ENCODE data around the gene KCTD10.
"Not testable (repeated sequence)": the region's sequence is repeated elsewhere in the genome, so short reads cannot be mapped to it uniquely, and the experiment has no call there.

KCTD10 gene

DNA sequence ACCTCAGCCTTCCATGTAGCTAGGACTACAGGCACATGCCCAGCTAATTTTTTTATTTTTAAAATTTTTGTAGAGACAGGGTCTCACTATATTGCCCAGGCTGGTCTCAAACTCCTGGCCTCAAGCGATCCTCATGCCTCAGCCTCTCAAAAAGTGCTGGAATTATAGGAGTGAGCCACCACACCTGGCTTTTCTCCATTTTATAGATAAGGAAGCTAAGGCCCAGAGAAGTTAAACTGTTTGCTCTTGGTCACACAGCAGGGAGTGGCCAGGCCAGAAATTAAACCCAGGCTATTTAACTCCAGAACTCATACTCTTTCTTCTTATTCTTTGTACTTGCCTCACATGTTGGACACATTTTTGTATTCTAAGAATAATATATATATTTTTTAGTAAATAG is 16.8 kb upstream of the KCTD10 start:
- no peak for DNase-seq

DNA sequence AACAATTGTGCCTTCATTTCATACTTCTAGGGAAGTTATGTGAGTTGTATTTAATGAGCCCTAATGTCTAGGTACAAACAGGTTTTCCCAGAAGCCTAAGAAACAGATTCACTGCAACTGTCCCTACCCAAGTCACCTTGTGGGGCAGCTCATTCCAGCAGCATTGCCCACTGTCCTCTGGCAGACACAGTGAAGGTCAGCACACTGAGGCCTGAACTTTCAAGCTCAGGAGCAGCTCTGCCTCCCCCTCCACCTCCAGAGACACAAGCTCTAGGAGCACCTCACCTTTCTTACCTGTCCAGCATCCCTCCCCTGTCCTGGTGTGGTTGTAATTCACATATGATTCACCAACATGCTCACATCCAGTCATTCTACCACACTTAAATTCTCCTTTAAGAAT is 16.0 kb upstream of the KCTD10 start:
- DNase-seq: no peak

DNA sequence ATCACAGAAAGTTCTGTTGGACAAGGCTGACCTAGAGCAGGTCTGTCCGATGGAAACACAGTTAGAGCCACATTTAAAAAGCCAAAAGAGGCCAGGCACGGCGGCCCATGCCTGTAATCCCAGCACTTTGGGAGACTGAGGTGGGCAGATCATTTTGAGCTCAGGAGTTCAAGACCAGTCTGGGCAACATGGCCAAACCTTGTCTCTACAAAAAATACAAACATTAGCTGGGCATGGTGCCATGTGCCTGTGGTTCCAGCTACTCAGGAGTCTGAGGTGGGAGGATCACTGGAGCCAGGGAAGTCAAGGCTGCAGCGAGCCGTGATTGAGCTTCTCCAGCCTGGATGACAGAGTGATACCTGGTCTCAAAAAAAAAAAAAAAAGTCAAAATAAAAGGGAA is 15.3 kb upstream of the KCTD10 start:
- no peak for DNase-seq

DNA sequence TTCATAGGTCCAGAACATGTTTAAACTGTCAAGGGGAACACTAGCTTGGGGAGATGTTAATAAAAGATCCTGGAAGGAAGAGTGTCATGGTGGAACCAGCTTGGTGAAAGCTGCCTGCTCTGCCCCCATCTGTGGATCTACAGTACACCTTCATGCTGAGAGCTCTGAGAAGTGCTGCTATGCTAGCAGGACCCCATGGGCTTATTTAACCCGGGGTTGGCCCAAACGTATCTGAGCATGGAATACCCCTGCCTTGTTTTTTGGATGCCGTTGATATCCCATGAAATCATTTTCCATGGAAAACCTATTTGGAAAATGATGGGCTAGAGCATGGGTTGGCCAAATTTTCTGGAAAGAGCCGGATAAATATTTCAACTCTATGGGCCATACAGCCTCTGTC is 14.6 kb upstream of the KCTD10 start:
- DNase-seq: no peak

DNA sequence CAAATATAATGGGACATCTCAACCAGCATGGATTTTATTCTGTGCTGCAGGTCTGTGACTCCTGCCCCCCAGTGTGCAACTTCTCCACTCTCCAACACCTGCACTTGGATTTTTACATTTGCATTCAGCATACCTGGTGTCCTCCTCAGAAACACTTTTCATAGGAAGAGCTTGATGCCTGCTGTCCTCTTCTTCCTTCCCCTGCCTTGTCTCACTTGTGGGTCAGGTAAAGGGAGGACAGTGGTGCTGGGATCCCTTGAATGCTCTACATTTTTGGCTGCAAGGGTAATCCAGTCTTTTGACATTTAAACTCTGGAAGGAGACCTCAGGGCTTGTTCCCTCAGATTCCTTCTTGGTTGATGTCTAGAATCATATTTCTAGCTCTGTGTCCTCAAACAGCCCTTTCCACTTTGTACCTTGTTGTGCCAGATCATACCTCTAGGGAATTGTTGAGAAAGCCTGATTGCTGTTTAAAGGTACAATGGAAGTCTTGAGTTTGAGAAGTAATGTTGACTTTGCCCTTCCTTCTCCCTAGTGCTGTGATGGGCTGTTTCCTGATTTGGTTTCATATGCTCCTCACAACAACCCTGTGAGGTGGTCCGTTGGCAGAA is 13.0 kb upstream of the KCTD10 start:
- DNase-seq: no peak

DNA sequence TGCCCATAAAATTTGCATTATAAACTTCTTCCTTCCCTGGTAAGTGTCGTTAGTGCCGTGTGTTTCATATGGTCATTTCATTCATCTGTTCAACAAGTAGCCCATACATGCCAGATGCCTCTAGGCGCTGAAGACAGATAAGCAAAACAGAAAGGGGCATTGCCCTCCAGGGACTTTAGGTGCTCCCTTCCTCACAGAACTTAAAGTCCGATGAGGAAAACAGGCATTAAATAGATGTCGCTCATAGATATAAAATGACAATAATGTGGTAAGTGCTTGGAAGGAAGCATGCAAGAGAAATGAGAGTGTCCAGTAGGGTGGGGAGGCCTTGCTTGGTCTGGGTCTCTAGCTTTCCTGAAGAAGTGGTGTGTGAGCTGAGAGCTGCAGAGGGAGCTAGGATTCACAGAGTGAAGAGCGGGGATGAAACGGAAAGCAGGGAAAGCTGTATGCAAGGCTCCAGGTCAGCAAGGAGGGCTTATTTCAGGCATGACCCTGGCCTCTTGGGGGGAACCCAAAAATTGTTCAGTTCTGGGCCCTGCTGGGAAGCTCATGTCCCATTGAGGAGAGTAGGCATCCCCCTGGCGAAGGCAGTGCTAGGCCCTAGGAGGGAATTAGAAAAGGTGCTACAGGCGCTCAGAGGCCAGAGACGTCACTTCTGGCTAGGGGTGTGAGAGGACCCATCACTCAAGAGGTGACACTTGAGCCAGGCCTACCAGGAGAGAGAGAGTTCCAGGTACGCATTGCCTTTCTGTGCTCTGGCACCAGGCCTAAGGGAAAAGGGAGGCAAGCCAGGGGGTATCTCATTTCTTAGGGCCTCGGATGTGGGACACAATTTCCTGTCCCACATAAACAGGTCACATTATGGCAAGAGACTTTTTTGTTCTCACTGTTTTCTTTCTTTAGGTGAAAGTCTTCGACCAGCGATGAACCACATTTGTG is 12.2 kb upstream of the KCTD10 start:
- no peak for DNase-seq

DNA sequence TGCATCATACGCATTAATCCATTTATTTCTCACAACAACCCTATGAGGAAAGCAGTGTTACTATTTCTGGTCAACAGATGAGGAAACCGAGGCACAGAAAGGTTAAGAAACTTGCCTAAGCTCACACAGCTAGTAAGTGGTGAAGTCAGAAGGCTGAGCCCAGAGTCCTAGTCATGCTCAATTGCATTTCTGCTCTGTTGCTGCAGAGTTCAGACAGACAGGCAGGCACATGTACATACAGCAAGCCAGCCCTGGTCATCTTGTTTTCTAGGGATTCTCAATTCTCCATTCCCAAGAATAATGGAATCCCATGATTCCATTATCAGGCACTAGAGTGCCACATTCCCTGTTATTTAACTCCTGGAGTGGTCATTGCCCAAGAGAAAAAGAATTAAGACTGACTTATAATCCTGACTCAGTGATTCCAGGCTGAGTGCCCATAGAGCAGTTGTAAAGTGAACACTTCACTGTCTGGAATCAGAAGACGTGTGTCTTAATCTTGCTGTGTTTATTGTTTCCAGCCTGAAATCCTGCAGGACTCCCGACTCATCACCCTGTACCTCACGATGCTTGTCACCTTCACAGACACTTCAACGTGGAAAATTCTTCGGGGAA is 11.1 kb upstream of the KCTD10 start:
- no peak for DNase-seq

DNA sequence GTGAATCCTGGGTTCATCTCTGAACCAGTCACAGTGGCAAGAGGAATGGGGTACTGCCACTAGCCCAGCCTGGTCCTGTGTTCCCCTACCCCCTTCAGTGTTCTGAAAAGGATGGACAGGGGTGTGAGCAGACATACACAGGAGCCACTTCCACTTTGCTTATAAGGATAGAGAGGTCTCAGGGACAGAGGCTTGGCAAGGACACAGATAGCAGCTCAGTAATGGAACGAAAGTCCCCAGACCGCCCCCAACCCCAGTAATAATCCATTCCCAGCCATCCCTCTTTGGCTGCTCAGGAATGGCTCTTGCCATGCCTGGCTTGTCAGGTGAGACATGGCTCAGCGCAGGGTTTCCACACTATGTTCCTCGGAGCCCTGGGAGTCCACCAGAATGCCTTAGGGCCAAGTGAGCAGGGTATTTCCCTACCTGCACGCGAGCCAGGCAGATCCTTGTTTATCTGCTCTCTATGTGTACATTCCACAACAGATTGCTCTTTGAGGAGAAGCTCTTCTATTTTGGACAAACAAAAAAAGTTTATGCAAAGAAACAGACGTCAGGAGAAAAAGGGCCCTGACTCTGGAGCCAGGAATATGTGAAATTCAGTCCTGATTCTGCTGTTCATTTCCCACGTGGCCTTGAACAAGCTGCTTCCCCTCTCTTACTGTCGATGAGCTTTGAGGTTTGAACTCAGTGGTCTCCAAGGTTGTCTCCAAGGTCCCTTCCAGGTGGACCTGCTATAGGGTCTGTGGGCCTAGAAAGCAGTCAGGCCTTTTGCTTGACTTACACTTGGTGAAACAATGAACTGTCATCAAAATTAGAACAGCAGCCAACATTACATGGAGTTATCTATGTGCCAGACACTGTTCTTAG is 10.3 kb upstream of the KCTD10 start:
- DNase-seq: no peak

DNA sequence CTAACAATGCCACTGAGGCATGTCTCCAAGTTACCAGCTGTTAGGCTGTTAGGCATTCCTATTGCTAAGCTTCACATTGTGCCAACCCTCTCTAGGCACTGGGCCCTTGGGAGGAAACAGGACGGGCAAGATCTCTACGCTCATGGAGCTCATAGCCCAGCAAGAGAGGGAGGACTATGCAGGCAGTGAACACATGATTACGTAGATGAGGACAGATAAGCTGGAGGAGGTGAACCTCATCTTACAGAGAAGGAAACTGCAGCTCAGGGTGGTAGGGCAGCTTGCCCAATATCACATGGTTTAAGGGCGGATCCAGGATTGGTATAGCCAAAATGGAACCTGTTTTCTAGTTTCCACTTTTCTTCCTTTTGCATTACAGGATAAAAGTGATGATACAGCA is 8.1 kb upstream of the KCTD10 start:
- DNase-seq: no peak

DNA sequence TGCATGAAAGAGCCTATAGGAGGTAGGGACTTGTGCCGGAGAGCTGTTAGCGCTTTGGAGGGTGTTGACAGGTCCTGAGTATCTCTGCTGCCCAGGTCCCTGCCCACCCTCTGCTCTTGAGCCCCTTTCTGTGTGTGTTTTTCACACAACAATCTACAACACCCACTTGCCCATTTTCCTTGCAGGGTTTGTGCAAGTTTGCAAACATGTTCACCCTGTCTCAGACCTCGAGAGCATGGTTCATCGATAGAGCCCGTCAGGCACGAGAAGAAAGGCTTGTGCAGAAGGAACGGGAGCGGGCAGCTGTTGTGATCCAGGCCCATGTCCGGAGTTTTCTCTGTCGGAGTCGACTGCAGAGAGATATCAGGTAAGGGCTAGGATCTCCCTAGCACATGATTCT is 6.2 kb upstream of the KCTD10 start:
- no peak for DNase-seq

DNA sequence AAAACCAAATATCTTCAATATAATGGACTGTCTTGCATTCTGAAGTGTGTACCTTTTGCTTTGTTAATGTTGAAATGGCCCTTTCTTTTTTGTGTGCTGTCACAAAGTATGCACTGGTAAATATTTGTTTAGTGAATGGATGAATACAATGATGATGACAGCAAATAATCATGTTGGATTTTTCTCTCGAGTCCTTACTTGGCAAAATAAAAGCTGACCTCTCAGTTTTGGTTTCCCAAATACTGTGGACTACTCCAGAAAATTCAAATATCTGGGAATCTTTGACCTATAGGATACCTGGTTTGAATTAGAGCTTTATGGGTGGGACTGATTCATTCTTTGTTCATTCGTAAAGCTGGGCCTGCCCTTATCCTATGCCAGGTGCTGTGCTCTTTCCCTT is 5.8 kb upstream of the KCTD10 start:
- no peak for DNase-seq

DNA sequence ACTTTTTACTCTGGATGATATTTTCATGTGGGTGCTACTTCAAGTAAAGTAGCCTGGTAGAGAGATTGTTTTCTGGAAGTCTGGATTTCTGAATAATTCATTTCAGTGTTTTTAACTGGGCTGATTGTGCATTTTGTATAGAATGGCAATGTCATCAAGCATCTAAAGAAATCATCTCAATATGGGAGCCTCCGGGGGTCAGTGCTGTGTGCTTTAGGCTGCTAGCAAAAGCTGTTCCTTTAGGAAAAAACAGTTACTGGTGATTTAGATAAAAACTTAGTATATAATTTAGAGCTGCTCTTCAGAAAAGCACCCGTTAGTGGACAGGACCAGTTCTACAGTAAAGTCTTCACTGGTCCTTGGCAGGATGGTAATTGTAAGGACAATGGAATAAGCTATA is 5.4 kb upstream of the KCTD10 start:
- DNase-seq: no peak

DNA sequence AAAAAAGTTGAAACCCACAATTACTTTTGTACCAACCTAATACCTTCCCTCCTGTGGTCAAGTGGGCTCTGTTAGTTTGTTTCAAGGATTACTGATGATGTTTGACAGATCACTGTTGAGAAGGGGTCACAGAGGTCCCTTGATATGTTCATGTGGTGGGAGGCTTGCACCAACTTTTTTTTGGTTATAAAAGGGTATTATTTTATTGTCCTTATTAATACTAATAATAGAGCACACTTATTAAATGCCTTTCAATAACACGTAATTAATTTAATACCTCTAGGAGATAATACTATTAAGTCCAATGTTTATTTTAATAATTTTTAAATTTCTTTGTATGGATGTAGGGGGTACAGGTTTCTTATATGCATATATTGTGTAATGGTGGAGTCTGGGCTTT is 4.8 kb upstream of the KCTD10 start:
- no peak for DNase-seq

DNA sequence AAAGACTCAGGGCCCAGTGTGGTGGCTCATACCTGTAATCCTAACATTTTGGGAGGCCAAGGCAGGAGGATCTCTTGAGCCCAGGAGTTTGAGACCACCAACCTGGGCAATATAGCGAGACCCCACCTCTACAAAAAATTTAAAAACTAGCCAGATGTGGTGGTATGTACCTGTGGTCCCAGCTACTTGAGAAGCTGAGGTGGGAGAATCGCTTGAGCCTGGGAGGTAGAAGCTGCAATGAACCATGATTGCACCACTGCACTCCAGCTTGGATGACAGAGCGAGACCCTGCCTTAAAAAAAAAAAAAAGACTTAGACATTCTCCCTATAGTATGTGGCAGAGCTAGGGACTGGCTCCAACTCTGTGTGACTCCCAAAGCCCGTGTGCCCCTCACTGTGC is 3.3 kb upstream of the KCTD10 start:
- DNase-seq: no peak

DNA sequence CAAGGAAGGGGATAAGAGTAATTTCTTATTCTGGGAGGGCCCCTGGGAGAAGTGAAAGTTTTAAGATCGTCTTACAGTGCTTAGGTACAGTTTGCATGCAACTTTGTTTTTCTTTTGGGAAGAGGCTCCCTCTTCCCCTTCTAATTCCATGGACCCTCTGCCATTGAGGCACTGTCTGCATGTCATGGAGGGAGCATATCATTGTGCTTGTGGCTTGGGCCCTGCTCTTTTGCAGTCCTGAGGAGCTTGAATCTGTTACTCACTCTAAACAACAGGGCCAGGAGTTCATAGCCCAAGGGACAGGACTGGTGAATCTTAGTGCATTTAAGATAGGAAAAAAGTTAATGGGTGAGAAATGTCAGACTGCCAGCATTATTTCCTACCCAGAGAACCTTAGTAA is 2.7 kb upstream of the KCTD10 start:
- no peak for DNase-seq

DNA sequence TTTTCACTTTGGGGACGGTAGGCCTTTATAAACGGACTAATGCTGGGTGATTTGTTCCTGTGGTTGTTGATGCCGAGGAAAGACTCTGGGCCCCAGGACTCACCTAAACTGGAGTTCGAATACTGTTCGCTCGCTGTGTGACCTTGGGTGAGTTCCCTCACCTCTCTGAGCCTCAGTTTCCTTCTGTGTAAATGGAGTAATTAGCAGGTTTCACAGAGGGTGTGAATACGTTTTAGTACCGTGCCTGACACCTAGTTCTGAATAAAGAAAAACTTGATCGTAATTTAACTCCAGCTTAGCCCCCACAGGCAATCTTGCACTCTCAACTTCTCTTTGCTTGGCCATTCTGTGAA is 839 bp upstream of the KCTD10 start:
- no peak for DNase-seq

DNA sequence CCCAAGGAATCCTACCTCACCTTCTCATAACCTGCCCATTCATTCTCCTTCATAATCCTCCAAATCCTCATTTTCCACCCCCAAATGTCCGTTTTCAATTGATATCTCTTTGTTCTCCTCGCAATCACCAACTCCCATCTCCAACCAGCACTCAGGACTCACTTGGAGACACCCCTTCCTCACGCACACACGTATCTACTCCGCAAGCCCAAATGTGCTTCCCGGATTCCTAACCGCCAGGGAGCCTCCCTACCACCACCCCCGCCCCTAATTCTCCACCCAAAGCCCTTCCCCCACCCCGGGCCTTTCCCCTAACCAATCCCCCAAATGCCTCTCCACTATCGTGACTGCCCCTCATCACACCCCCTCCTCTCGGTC is 304 bp downstream of the KCTD10 start:
- no peak for DNase-seq

DNA sequence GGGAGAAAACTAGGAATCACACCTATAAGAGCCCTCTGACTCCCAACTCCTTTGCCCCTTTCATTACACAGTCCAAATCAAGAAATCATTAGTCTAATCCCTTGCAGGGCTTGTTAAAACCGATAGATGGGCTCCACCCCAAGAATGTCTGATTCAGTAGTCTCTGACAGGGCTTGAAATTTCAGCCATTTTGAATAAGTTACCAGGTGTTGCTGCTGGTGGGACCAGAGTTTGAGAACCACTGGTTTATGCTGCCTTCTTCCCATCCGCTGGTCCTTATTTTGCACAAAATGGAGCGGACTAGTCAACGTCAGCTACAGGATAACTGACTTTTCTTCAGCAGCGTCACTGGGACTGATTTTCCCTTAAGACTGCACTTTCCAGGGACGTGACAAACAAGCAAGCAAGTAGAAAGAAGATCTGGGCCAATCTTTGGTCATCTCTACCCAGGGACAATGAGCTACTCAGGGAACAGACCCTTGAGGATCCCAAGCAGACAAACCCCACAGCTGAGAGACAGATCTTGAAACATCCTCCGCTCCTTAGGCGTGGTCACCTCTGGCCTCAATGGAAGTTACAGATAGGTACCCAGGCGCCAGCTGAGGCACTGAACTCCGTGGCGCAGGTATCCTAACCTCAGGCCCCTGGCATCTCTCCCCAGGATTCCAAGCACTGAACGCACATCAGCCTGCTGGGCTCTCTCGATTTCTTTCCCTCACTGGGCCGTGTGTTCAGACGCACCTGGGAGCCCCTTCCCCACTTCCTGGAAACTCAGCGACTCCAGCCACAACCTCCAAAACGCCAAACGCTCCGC is 900 bp downstream of the KCTD10 start:
- no peak for DNase-seq

DNA sequence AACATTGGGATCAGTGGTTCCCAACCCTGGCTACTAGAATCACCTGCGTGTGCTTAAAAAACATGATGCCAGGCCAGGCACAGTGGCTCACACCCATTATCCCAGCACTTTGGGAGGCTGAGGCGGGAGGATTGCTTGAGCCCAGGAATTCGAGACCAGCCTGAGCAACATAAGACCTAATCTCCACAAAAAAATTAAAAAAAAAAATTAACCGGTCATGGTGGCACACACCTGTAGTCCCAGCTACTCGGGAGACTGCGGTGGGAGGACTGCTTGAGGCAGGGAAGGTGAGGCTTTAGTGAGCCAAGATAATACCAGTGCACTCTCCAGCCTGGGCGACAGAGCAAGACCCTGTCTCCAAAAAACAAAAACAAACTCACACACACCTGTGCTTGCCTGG is 2.0 kb downstream of the KCTD10 start:
- no peak for DNase-seq

DNA sequence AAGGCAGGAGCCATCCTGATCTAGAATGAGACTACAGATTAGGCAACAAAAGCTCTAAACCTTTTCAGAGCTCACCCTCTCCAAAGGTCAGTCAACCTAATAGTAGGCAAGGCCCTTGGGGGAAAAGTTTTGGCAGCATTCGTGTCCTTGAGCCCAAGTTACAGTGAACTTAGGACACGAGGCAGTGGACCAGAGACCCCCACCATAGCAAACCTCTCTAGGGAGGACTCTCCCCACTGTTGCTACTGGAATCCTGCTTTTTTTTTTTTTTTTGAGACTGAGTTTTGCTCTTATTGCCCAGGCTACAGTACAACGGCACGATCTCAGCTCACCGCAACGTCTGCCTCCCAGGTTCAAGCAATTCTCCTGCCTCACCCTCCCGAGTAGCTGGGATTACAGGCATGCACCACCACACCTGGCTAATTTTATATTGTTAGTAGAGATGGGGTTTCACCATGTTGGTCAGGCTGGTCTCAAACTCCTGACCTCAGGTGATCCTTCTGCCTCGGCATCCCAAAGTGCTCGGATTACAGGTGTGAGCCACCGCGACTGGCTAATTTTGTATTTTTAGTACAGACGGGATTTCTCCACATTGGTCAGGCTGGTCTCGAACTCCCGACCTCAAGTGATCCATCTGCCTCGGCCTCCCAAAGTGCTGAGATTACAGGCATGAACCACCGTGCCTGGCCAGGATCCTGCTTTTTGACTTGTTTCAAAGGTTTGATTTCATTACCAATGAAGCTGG is 3.4 kb downstream of the KCTD10 start:
- DNase-seq: not testable (repeated sequence)

DNA sequence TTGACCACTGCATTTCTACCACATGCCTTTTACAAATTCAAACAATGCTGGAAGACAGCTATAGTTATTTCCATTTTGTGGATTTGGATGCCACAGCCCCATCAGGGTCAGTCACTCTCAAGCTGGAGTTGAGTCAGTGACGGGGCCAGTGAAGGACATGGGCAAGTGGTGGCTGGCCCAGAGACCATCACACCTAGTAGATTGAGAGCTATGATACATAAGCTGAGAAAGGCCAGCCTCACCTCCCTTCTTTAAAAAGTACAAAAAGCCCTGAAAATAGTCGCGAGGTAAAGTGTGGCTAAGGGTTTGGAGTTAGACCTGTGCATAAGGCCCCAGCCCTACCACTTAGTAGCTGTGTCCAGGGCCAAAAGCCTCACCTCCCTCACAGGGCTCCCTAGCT is 4.1 kb downstream of the KCTD10 start:
- no peak for DNase-seq

DNA sequence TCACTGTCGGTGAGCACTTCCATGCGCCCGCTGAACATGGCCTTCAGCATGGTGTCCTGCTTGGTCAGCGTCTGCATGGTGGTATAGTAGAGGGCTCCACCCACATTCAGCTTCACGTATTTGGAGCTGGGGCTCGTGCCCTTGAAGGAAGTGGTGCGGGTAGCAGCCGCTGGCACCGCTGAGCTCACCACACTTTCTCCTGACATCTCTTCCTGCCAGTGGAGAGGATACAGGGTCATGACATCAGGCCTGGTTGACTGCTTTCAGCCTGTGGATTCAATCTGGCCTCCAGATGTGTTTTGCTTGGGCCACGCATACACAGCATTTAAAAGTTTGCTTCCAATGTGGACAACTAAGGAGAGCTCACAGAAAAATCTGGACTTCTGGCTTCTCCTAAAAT is 7.6 kb downstream of the KCTD10 start:
- DNase-seq: no peak

Measured in CD4-positive, alpha-beta T cell treated with Interleukin-21 for 1 hour (primary cell).